Activated CD4-positive, alpha-beta T cell treated with anti-CD3 and anti-CD28 coated beads, Interleukin-2, amount 10 ng/mL, durations not matched to agents 24 days and 14 days (primary cell): Measurements from ENCODE around the gene VCPKMT. TPM values are rescaled to one million over a fixed set of nuclear protein-coding genes. Genes with fewer than 3 reads are reported as not detected.

Experiments
- DNase-seq: peaks from one replicate; pipeline ENCODE4 v3.0.0; 2022
- H3K27ac Mint-ChIP-seq: one replicate; pipeline ENCODE4 v1.8.0; 2022; ENCODE audit warnings: mild to moderate bottlenecking, mixed read lengths
- H3K27me3 Mint-ChIP-seq: one replicate; pipeline ENCODE4 v1.8.0; 2022; ENCODE audit warnings: mixed read lengths
- H3K36me3 Mint-ChIP-seq: one replicate; pipeline ENCODE4 v1.8.0; 2022; ENCODE audit warnings: low read depth, mild to moderate bottlenecking, mixed read lengths
- H3K4me1 Mint-ChIP-seq: one replicate; pipeline ENCODE4 v1.8.0; 2021; ENCODE audit warnings: mixed read lengths
- H3K4me3 Mint-ChIP-seq: one replicate; pipeline ENCODE4 v1.8.0; 2022; ENCODE audit warnings: mild to moderate bottlenecking, moderate library complexity, mixed read lengths
- H3K9me3 Mint-ChIP-seq: one replicate; pipeline ENCODE4 v1.8.0; 2021; ENCODE audit warnings: mixed read lengths
- intact Hi-C: fragments of 100-400 bp; cut with micrococcal nuclease; formaldehyde crosslinking; loops from one replicate; pipeline ENCODE4 v1.15.1; 2023
- total RNA-seq: library from RNA; stranded (reverse); gene quantifications from 2 replicates; pipeline ENCODE4 v1.2.3, GENCODE V29; 2022

The VCPKMT gene
- total RNA-seq, 1 donor from 2014 or later, result 14.3 TPM

GRCh38 chr14:50106178-50106577 is 10.2 kb downstream of the VCPKMT start:
- H3K36me3 Mint-ChIP-seq, result peaks cover 34% of the 10 kb centered on the region
- peak; percentile 53 for DNase-seq

DNA sequence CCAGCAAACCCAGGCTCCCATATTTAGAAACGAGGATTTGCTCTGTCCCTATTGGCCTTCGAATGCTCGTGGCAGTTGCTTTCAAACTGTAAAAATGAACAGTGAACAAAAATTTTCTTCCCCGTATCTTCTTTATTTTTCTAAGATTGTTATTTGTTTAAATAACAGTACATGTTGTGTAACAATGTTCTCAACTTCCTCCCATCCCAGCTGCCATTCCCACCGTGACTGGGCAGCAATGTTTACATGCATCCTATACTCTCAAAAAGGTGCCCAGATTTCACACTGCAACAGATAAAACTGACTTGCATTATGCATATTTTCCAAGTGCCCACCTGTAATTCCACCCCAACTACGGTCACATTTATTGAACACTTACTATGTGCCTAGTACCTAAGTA is 12.8 kb downstream of the VCPKMT start:
- H3K4me3 Mint-ChIP-seq, result peak overlapping the region; percentile 44
- intact Hi-C loops, result no loop called here
- H3K27me3 Mint-ChIP-seq, result no peaks in the 10 kb centered on the region
- peaks cover 32% of the 10 kb centered on the region for H3K4me1 Mint-ChIP-seq
- H3K36me3 Mint-ChIP-seq, result peaks cover 22% of the 10 kb centered on the region
- DNase-seq, result no peak
- no peaks in the 10 kb centered on the region for H3K9me3 Mint-ChIP-seq
- H3K27ac Mint-ChIP-seq, result no peak overlapping the region

More at GRCh38 chr14:50106178-50106577, 10.2 kb downstream of the VCPKMT start:
- Mint-ChIP-seq H3K4me1 (peaks cover 23% of the 10 kb centered on the region), H3K9me3 (no peaks in the 10 kb centered on the region), H3K27ac (no peak overlapping the region), H3K4me3 (no peak overlapping the region), H3K27me3 (no peaks in the 10 kb centered on the region)
- intact Hi-C loops, result no loop called here

DNA sequence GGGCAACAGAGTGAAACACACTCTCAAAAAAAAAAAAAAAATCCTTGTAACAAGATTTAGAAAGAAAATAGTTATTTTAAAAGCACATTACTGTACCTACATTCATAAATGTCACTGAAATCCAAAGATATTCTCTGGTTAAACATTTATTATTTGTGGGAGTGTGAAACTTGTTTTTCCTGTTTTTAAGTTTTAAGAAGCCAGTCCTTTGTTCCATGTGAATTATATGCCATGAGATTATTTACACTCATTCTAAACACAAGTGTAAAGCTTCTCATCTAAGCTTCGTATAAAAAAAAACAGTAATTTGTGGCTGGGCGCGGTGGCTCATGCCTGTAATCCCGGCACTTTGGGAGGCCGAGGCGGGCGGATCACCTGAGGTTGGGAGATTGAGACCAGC is 15.0 kb downstream of the VCPKMT start:
- no peak overlapping the region for H3K27ac Mint-ChIP-seq
- no peak for DNase-seq
- H3K9me3 Mint-ChIP-seq, result no peaks in the 10 kb centered on the region
- H3K36me3 Mint-ChIP-seq, result peaks cover 18% of the 10 kb centered on the region
- no peak overlapping the region for H3K4me3 Mint-ChIP-seq
- H3K4me1 Mint-ChIP-seq, result peaks cover 39% of the 10 kb centered on the region
- H3K27me3 Mint-ChIP-seq, result no peaks in the 10 kb centered on the region
- intact Hi-C loops, result no loop called here

GRCh38 chr14:50100805-50101204 is 15.6 kb downstream of the VCPKMT start:
- Mint-ChIP-seq H3K36me3 (peaks cover 20% of the 10 kb centered on the region), H3K4me1 (peaks cover 43% of the 10 kb centered on the region), H3K9me3 (no peaks in the 10 kb centered on the region), H3K27me3 (no peaks in the 10 kb centered on the region), H3K4me3 (no peak overlapping the region), H3K27ac (peak overlapping the region; percentile 12)
- DNase-seq, result no peak
- intact Hi-C loops, result no loop called here

DNA sequence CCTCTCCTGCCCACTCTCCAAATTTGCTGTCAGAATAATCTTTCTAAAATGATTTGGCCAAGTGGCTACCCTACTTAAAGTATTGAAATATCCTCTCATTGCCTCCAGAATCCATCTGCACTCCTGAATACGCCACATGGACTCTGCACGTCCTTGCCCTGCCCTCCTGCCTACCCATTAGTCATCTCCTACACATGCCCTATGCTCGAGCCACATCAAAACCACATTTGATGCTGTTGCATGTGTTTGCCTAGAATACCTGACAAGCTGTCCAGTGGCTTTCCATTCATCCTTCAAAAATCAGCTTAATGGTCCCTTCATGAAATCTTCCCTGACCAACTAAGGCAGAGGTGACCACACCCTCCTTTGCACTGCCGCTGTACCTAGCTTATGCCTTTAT is 17.0 kb downstream of the VCPKMT start:
- H3K27ac Mint-ChIP-seq, result no peak overlapping the region
- intact Hi-C loops, result no loop called here
- H3K4me1 Mint-ChIP-seq, result peaks cover 46% of the 10 kb centered on the region

DNA sequence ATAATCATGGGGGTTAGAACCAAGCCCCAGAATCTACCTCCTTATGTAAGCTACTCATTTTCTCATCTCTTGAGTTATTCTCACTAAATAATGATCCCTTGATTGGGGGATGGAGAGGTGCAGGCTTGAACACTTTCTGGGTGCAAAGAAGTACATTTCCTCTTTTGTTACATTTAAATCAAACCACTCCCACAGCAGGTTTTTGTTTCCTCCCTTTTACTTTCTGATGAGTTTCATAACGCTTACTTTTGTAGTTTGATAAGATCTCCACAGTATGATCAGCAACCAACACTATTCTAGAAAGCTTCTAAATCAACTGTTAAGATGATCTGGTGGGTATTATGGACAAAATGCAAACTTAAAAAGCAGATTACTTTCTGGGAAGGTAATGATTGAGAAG is 20.5 kb downstream of the VCPKMT start:
- DNase-seq, result peak; percentile 73
- no peaks in the 10 kb centered on the region for H3K9me3 Mint-ChIP-seq
- H3K27ac Mint-ChIP-seq, result peak overlapping the region; percentile 51
- intact Hi-C loops, result loop anchor here (1.0 to 2.0 kb wide), 3 partner anchors 9 to 31 kb away; no protein-coding TSS in a partner anchor
- H3K4me1 Mint-ChIP-seq, result peaks cover 53% of the 10 kb centered on the region
- peaks cover 23% of the 10 kb centered on the region for H3K36me3 Mint-ChIP-seq
- no peaks in the 10 kb centered on the region for H3K27me3 Mint-ChIP-seq
- peak overlapping the region; percentile 51 for H3K4me3 Mint-ChIP-seq

More for the DNA sequence above, 17.0 kb downstream of the VCPKMT start:
- Mint-ChIP-seq H3K9me3 (no peaks in the 10 kb centered on the region), H3K27me3 (no peaks in the 10 kb centered on the region), H3K4me3 (no peak overlapping the region), H3K36me3 (peaks cover 21% of the 10 kb centered on the region)
- peak; percentile 51 for DNase-seq

GRCh38 chr14:50094056-50094755 is 22.2 kb downstream of the VCPKMT start:
- peaks cover 11% of the 10 kb centered on the region for H3K9me3 Mint-ChIP-seq
- H3K4me3 Mint-ChIP-seq, result no peak overlapping the region
- intact Hi-C loops, result no loop called here
- H3K4me1 Mint-ChIP-seq, result peaks cover 47% of the 10 kb centered on the region
- no peaks in the 10 kb centered on the region for H3K27me3 Mint-ChIP-seq
- H3K36me3 Mint-ChIP-seq, result peaks cover 27% of the 10 kb centered on the region
- H3K27ac Mint-ChIP-seq, result no peak overlapping the region
- DNase-seq, result peak; percentile 50

GRCh38 chr14:50093496-50093895 is 22.9 kb downstream of the VCPKMT start:
- peaks cover 11% of the 10 kb centered on the region for H3K9me3 Mint-ChIP-seq
- H3K27me3 Mint-ChIP-seq, result no peaks in the 10 kb centered on the region
- H3K36me3 Mint-ChIP-seq, result peaks cover 25% of the 10 kb centered on the region
- intact Hi-C loops, result no loop called here
- peaks cover 48% of the 10 kb centered on the region for H3K4me1 Mint-ChIP-seq
- peak; percentile 51 for DNase-seq
- peak overlapping the region; percentile 6 for H3K27ac Mint-ChIP-seq
- no peak overlapping the region for H3K4me3 Mint-ChIP-seq

GRCh38 chr14:50092006-50092555 is 24.3 kb downstream of the VCPKMT start:
- intact Hi-C loops, result no loop called here
- Mint-ChIP-seq H3K4me3 (no peak overlapping the region), H3K27ac (no peak overlapping the region), H3K36me3 (peaks cover 28% of the 10 kb centered on the region), H3K4me1 (peaks cover 62% of the 10 kb centered on the region), H3K9me3 (peaks cover 11% of the 10 kb centered on the region), H3K27me3 (no peaks in the 10 kb centered on the region)
- peak; percentile 49 for DNase-seq

- H3K27ac Mint-ChIP-seq, result no peak overlapping the region
Observed at GRCh38 chr14:50091240-50091913, 25.0 kb downstream of the VCPKMT start.

DNA sequence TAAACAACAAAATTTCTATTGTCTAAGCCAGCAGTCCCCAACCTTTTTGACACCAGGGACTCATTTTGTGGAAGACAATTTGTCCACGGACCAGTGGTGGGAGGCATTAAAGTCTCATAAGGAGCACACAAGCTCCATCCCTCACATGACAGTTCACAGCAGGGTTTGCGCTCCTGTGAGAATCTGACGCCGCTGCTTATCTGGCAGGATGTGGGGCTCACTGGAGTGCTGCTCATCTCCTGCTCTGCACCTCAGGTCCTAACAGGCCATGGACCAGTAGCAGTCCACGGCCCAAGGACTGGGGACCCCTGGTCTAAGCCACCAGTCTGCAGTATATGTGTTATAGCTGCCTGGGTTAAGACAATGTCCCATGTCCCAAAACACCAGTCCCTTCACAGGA is 27.2 kb downstream of the VCPKMT start:
- intact Hi-C loops, result no loop called here
- H3K4me3 Mint-ChIP-seq, result no peak overlapping the region
- peaks cover 11% of the 10 kb centered on the region for H3K9me3 Mint-ChIP-seq

More at GRCh38 chr14:50091240-50091913, 25.0 kb downstream of the VCPKMT start:
- peak; percentile 53 for DNase-seq
- Mint-ChIP-seq H3K27me3 (no peaks in the 10 kb centered on the region), H3K9me3 (peaks cover 11% of the 10 kb centered on the region), H3K36me3 (peaks cover 22% of the 10 kb centered on the region), H3K4me3 (no peak overlapping the region), H3K4me1 (peaks cover 56% of the 10 kb centered on the region)
- intact Hi-C loops, result no loop called here

DNA sequence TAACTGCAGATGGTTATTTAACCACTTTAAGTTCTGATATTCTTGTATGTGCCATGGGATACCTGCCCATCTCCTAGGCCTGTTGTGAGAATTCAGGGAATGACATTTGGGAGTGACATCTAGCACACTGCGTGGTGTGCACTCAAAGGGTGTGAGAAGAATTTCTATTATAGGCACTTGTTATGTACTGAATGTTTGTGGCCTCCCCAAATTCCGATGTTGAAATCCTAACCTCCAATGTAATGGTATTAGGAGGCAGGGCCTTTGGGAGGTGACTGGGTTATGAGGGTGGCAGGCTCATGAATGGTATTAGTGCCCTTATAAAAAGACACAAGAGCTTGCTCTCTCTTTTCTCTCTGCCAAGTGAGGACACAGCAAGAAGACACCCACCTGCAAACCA is 27.6 kb downstream of the VCPKMT start:
- no peak for DNase-seq
- Mint-ChIP-seq H3K27ac (no peak overlapping the region), H3K4me1 (peaks cover 68% of the 10 kb centered on the region), H3K4me3 (no peak overlapping the region), H3K27me3 (no peaks in the 10 kb centered on the region), H3K36me3 (peaks cover 23% of the 10 kb centered on the region), H3K9me3 (peaks cover 11% of the 10 kb centered on the region)
- intact Hi-C loops, result no loop called here

More for the DNA sequence above, 27.2 kb downstream of the VCPKMT start:
- H3K27me3 Mint-ChIP-seq, result no peaks in the 10 kb centered on the region
- H3K27ac Mint-ChIP-seq, result peak overlapping the region; percentile 12
- H3K36me3 Mint-ChIP-seq, result peaks cover 23% of the 10 kb centered on the region
- DNase-seq, result peak; percentile 66
- peaks cover 67% of the 10 kb centered on the region for H3K4me1 Mint-ChIP-seq

- Mint-ChIP-seq H3K27ac (peak overlapping the region; percentile 71), H3K9me3 (peaks cover 11% of the 10 kb centered on the region), H3K4me1 (peaks cover 68% of the 10 kb centered on the region), H3K27me3 (no peaks in the 10 kb centered on the region), H3K4me3 (peak overlapping the region; percentile 36), H3K36me3 (peaks cover 21% of the 10 kb centered on the region)
- peak; percentile 58 for DNase-seq
- intact Hi-C loops, result no loop called here
Observed at GRCh38 chr14:50088117-50088515, 28.3 kb downstream of the VCPKMT start.
